HepG2 (cell line): Measurements from ENCODE around the gene PLAAT1.

ENCODE experiments used
- ATF3 ChIP-seq: sonication (generic); formaldehyde crosslinking; IDR thresholded peaks from 2 replicates; pipeline ENCODE4 v1.4.0; 2020; ENCODE audit warnings: missing genetic modification reagents
- CC2D1A ChIP-seq: sonication (generic); formaldehyde crosslinking; IDR thresholded peaks from 2 replicates; pipeline ENCODE4 v1.8.1; 2023; ENCODE audit warnings: mild to moderate bottlenecking, missing genetic modification reagents
- HOMEZ ChIP-seq: IDR thresholded peaks from 2 replicates; pipeline ENCODE4 v1.6.1; 2016; ENCODE audit warnings: low read depth
- KLF9 ChIP-seq: IDR thresholded peaks from 2 replicates; pipeline ENCODE4 v1.6.1; 2016; ENCODE audit warnings: low read depth
- REST ChIP-seq, 2 experiments: IDR thresholded peaks; 2 replicates each; pipeline ENCODE4 v1.6.1; 2011 to 2012; ENCODE audit warnings: low read length in 2 of 2, borderline replicate concordance in 1 of 2, low read depth in 1 of 2, mild to moderate bottlenecking in 1 of 2, moderate library complexity in 1 of 2
- RXRA ChIP-seq: sonication (generic); formaldehyde crosslinking; IDR thresholded peaks from 2 replicates; pipeline ENCODE4 v1.5.1; 2020; ENCODE audit warnings: missing genetic modification reagents
- SMARCC2 ChIP-seq: fragments of 450-650 bp; IDR thresholded peaks from 2 replicates; pipeline ENCODE4 v1.6.1; 2017; ENCODE audit warnings: antibody characterized with exemption, mild to moderate bottlenecking
- TAF1 ChIP-seq: sonication (generic); formaldehyde crosslinking; IDR thresholded peaks from 2 replicates; pipeline ENCODE4 v1.4.0; 2020; ENCODE audit warnings: missing genetic modification reagents
- USF2 ChIP-seq, 2 experiments: sonication (generic) in 1 of 2; formaldehyde crosslinking in 1 of 2; IDR thresholded peaks; 2 replicates each; pipeline versions ENCODE4 v1.5.1 to v1.6.1; 2011 to 2020; ENCODE audit warnings: borderline replicate concordance in 1 of 2, low read depth in 1 of 2, low read length in 1 of 2, mild to moderate bottlenecking in 1 of 2, missing genetic modification reagents in 1 of 2, moderate library complexity in 1 of 2
- ZNF576 ChIP-seq: sonication (generic); formaldehyde crosslinking; IDR thresholded peaks from 2 replicates; pipeline ENCODE4 v1.4.0; 2020; ENCODE audit warnings: mild to moderate bottlenecking, missing genetic modification reagents
- ZNF773 ChIP-seq: sonication (generic); formaldehyde crosslinking; IDR thresholded peaks from 2 replicates; pipeline ENCODE4 v1.4.0; 2020; ENCODE audit warnings: missing genetic modification reagents, borderline replicate concordance
- TF ChIP-seq, protein P1 (sequence below): sonication (generic); formaldehyde crosslinking; IDR thresholded peaks from 2 replicates; pipeline ENCODE4 v1.8.0; 2022; ENCODE audit warnings: missing genetic modification reagents, mild to moderate bottlenecking, moderate library complexity, borderline replicate concordance
- TF ChIP-seq, protein P2 (sequence below): sonication (generic); formaldehyde crosslinking; IDR thresholded peaks from 2 replicates; pipeline ENCODE4 v1.5.0; 2020; ENCODE audit warnings: mild to moderate bottlenecking, missing genetic modification reagents, moderate library complexity

- no peak for TF ChIP-seq KLF9 (CRISPR knock-in tag)
- TF ChIP-seq, protein P1, sequence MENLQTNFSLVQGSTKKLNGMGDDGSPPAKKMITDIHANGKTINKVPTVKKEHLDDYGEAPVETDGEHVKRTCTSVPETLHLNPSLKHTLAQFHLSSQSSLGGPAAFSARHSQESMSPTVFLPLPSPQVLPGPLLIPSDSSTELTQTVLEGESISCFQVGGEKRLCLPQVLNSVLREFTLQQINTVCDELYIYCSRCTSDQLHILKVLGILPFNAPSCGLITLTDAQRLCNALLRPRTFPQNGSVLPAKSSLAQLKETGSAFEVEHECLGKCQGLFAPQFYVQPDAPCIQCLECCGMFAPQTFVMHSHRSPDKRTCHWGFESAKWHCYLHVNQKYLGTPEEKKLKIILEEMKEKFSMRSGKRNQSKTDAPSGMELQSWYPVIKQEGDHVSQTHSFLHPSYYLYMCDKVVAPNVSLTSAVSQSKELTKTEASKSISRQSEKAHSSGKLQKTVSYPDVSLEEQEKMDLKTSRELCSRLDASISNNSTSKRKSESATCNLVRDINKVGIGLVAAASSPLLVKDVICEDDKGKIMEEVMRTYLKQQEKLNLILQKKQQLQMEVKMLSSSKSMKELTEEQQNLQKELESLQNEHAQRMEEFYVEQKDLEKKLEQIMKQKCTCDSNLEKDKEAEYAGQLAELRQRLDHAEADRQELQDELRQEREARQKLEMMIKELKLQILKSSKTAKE, result no peak
- no peak for TF ChIP-seq CC2D1A
- TF ChIP-seq, protein P2, sequence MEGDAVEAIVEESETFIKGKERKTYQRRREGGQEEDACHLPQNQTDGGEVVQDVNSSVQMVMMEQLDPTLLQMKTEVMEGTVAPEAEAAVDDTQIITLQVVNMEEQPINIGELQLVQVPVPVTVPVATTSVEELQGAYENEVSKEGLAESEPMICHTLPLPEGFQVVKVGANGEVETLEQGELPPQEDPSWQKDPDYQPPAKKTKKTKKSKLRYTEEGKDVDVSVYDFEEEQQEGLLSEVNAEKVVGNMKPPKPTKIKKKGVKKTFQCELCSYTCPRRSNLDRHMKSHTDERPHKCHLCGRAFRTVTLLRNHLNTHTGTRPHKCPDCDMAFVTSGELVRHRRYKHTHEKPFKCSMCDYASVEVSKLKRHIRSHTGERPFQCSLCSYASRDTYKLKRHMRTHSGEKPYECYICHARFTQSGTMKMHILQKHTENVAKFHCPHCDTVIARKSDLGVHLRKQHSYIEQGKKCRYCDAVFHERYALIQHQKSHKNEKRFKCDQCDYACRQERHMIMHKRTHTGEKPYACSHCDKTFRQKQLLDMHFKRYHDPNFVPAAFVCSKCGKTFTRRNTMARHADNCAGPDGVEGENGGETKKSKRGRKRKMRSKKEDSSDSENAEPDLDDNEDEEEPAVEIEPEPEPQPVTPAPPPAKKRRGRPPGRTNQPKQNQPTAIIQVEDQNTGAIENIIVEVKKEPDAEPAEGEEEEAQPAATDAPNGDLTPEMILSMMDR, result no peak
- no peak for TF ChIP-seq USF2 (IDR thresholded peaks at IDR 0.05; ENCODE audit: low read depth, low read length)
- TF ChIP-seq USF2 (CRISPR knock-in tag; IDR thresholded peaks at IDR 0.05; ENCODE audit: borderline replicate concordance), result no peak
- TF ChIP-seq HOMEZ (CRISPR knock-in tag), result no peak
- TF ChIP-seq REST (IDR thresholded peaks at IDR 0.05; ENCODE audit: borderline replicate concordance in 1 of 2, low read depth in 1 of 2, low read length in 2 of 2), result no peak
- TF ChIP-seq ATF3, result no peak
- TF ChIP-seq ZNF576 (CRISPR knock-in tag), result no peak
- TF ChIP-seq TAF1 (CRISPR knock-in tag), result no peak
- TF ChIP-seq SMARCC2, result no peak
- TF ChIP-seq RXRA (CRISPR knock-in tag), result no peak
- TF ChIP-seq ZNF773 (CRISPR knock-in tag), result no peak
Observed at GRCh38 chr3:193228206-193228605, 12.8 kb upstream of the PLAAT1 start.
